Tibial nerve (tissue), 4 donors: ENCODE measurements around the gene CGREF1.

Source experiments
- CTCF ChIP-seq, 5 experiments: fragments of 200-600 bp in 3 of 5; fragments of 450-650 bp in 2 of 5; sonication (generic) in 3 of 5; IDR thresholded peaks; one replicate each; pipeline ENCODE4 v1.5.1; 2016 to 2019; ENCODE audit warnings: antibody characterized with exemption in 5 of 5, mild to moderate bottlenecking in 3 of 5, moderate library complexity in 2 of 5
- EP300 ChIP-seq, 2 donors: sonication (generic); formaldehyde crosslinking; IDR thresholded peaks; one replicate each; pipeline ENCODE4 v1.6.1; 2017; ENCODE audit warnings: antibody characterized with exemption in 2 of 2, mild to moderate bottlenecking in 1 of 2
- POLR2A ChIP-seq, 2 donors: fragments of 450-650 bp; IDR thresholded peaks; one replicate each; pipeline ENCODE4 v1.6.1; 2017; ENCODE audit warnings: antibody characterized with exemption in 2 of 2, mild to moderate bottlenecking in 2 of 2, moderate library complexity in 2 of 2

DNA sequence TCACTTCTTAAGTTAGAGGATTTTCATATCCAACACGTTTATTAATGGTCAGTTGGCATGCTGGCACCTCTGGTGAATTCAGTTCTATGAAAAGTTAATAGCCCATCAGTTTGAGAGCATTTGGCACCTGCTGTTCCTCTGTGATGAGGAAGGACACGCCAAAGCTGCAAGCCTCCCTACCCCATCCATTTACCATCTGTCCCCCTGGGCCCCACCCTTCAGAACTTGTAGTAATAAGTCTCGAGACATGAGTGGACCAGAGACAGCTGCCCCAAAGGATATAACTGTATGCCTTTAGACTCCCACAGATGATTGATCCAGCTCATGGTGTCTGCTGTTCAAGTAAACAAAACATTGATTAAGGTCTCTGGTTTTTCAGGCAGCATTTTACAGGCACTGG, 53.8 kb downstream of the CGREF1 start:
- TF ChIP-seq CTCF (IDR thresholded peaks at IDR 0.05): no peak
- no peak for TF ChIP-seq POLR2A (IDR thresholded peaks at IDR 0.05)
- TF ChIP-seq EP300 (IDR thresholded peaks at IDR 0.05): no peak
